Panc1 (cell line): ENCODE measurements around the gene ZNF775. TPM values are rescaled to one million over a fixed set of nuclear protein-coding genes. Genes with fewer than 3 reads are reported as not detected.

Experiments used
- ATAC-seq: fragments of 200-7000 bp; cut with Tn5 transposase; 2 replicates; pipeline ENCODE4 v1.9.1; 2020; ENCODE audit warnings: mild to moderate bottlenecking, moderate library complexity
- BruUV-seq: library from RNA; stranded (reverse); fragments of 400-500 nt; replicated peaks from 2 replicates; lab custom pipeline; 2021; lab: Mats Ljungman, UMichigan
- CTCF ChIA-PET: fragments of 300-600 bp; sonication (Branson Sonifier 250); formaldehyde crosslinking; loops from one replicate; lab custom pipeline; 2022; ENCODE audit warnings: antibody characterized with exemption; lab: Charles Lee
- POLR2A ChIA-PET: fragments of 300-600 bp; sonication (Branson Sonifier 250); formaldehyde crosslinking; loops from one replicate; lab custom pipeline; 2022; ENCODE audit warnings: antibody characterized with exemption; lab: Charles Lee
- DNase-seq: peaks from one replicate; pipeline ENCODE4 v3.0.0-alpha.2; 2010; ENCODE audit warnings: low read depth, low spot score
- H3K27ac ChIP-seq: 2 replicates; pipeline ENCODE4 v1.5.1; 2011; ENCODE audit warnings: mild to moderate bottlenecking, low read length, inconsistent platforms
- H3K27me3 ChIP-seq: fragments of 200-500 bp; sonication (Bioruptor generic); 2 replicates; pipeline ENCODE4 v1.6.0; 2014; ENCODE audit warnings: low read length, inconsistent platforms; ENCODE audit not compliant: control insufficient read depth, insufficient read depth
- H3K36me3 ChIP-seq: fragments of 200-500 bp; sonication (Bioruptor generic); 2 replicates; pipeline ENCODE4 v1.5.1; 2014; ENCODE audit warnings: inconsistent platforms, mild to moderate bottlenecking, low read length, moderate library complexity; ENCODE audit not compliant: control insufficient read depth, insufficient read depth
- H3K4me1 ChIP-seq: 2 replicates; pipeline ENCODE4 v1.5.1; 2011; ENCODE audit warnings: inconsistent platforms, mild to moderate bottlenecking, low read length, moderate library complexity; ENCODE audit not compliant: control insufficient read depth, insufficient read depth
- H3K4me3 ChIP-seq, 2 experiments: 2 replicates each; pipeline ENCODE4 v1.5.1; 2011 to 2012; ENCODE audit warnings: low read depth in 2 of 2, low read length in 2 of 2, mild to moderate bottlenecking in 2 of 2, inconsistent platforms in 1 of 2, moderate library complexity in 1 of 2
- H3K9me3 ChIP-seq: fragments of 200-500 bp; sonication (Bioruptor generic); 2 replicates; pipeline ENCODE4 v1.5.1; 2014; ENCODE audit warnings: low read depth, mild to moderate bottlenecking, inconsistent platforms, low read length, moderate library complexity; ENCODE audit not compliant: control insufficient read depth, insufficient read depth
- POLR2AphosphoS5 ChIP-seq: IDR thresholded peaks from 2 replicates; pipeline ENCODE4 v1.6.1; 2012; ENCODE audit warnings: mild to moderate bottlenecking, low read depth, low read length, moderate library complexity
- SIN3A ChIP-seq: IDR thresholded peaks from 2 replicates; pipeline ENCODE4 v1.6.1; 2012; ENCODE audit warnings: low read depth, mild to moderate bottlenecking, low read length, moderate library complexity, borderline replicate concordance; ENCODE audit not compliant: insufficient read depth
- TCF7L2 ChIP-seq: IDR thresholded peaks from 2 replicates; pipeline ENCODE4 v1.6.1; 2011; ENCODE audit warnings: mild to moderate bottlenecking, low read depth, low read length, inconsistent platforms
- in situ Hi-C: cut with HindIII; loops from 2 replicates; pipeline ENCODE4 v1.10.0; 2016; ENCODE audit warnings: low sequenced_read_pairs, low pct_unique_long_range_greater_than_20kb
- intact Hi-C: fragments of 100-400 bp; cut with micrococcal nuclease; formaldehyde crosslinking; loops from one replicate; pipeline ENCODE4 v1.10.0; 2022; ENCODE audit not compliant: unreplicated experiment
- total RNA-seq: library from RNA; stranded (reverse); gene quantifications from one replicate; pipeline ENCODE4 v1.2.1, GENCODE V29; 2021; ENCODE audit not compliant: unreplicated experiment
- TF ChIP-seq, protein P1 (sequence below), 2 experiments: IDR thresholded peaks; 2 replicates each; pipeline ENCODE4 v1.6.1; 2011 to 2012; ENCODE audit warnings: low read depth in 2 of 2, control low read depth in 1 of 2, low read length in 1 of 2, mild to moderate bottlenecking in 1 of 2, moderate library complexity in 1 of 2; ENCODE audit not compliant: insufficient read depth in 1 of 2
- TF ChIP-seq, protein P2 (sequence below): fragments of 450-650 bp; IDR thresholded peaks from 2 replicates; pipeline ENCODE4 v1.5.1; 2017; ENCODE audit warnings: mild to moderate bottlenecking

Gene ZNF775
- total RNA-seq, 1 experiment from 2014 or later = 14.7 TPM

DNA sequence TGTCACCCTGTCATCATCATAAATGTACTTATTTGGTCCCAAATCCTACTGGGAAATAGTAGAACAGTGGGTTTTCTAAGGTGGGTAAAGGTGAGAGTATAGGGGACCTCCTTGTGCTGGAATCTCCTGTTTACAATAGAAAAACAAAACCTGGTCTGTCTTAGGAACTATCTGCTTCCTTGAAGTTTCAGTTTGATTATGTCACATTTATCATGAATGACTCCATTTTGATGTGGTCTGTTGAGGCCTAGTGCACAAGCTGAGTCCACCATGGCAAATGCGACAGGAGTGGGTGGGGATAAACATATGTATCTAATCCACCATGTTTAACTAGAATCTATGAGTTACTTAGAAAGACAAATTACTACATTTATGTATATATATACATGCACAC, 23.5 kb upstream of the ZNF775 start:
- Histone ChIP-seq H3K27ac (peak overlapping the region; percentile 40), H3K27me3 (no peaks in the 10 kb centered on the region), H3K36me3 (no peaks in the 10 kb centered on the region), H3K9me3 (no peaks in the 10 kb centered on the region), H3K4me1 (peaks cover 30% of the 10 kb centered on the region), H3K4me3 (no peak overlapping the region)
- ChIA-PET POLR2A (interaction anchor here (0.6 to 1.0 kb wide), 3 partner anchors 22 to 550 kb away, joined by 3 to 14 read pairs (median 5); no protein-coding TSS in a partner anchor), CTCF (interaction anchor here (0.5 to 1.4 kb wide), 6 partner anchors 9 to 568 kb away, joined by 3 to 7 read pairs (median 6); no protein-coding TSS in a partner anchor)
- no peak for TF ChIP-seq TCF7L2
- TF ChIP-seq, protein P1, sequence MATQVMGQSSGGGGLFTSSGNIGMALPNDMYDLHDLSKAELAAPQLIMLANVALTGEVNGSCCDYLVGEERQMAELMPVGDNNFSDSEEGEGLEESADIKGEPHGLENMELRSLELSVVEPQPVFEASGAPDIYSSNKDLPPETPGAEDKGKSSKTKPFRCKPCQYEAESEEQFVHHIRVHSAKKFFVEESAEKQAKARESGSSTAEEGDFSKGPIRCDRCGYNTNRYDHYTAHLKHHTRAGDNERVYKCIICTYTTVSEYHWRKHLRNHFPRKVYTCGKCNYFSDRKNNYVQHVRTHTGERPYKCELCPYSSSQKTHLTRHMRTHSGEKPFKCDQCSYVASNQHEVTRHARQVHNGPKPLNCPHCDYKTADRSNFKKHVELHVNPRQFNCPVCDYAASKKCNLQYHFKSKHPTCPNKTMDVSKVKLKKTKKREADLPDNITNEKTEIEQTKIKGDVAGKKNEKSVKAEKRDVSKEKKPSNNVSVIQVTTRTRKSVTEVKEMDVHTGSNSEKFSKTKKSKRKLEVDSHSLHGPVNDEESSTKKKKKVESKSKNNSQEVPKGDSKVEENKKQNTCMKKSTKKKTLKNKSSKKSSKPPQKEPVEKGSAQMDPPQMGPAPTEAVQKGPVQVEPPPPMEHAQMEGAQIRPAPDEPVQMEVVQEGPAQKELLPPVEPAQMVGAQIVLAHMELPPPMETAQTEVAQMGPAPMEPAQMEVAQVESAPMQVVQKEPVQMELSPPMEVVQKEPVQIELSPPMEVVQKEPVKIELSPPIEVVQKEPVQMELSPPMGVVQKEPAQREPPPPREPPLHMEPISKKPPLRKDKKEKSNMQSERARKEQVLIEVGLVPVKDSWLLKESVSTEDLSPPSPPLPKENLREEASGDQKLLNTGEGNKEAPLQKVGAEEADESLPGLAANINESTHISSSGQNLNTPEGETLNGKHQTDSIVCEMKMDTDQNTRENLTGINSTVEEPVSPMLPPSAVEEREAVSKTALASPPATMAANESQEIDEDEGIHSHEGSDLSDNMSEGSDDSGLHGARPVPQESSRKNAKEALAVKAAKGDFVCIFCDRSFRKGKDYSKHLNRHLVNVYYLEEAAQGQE (IDR thresholded peaks at IDR 0.05; ENCODE audit: insufficient read depth in 1 of 2, low read depth in 2 of 2, low read length in 1 of 2) = no peak
- TF ChIP-seq POLR2AphosphoS5 = no peak
- no peak for TF ChIP-seq SIN3A
- TF ChIP-seq, protein P2, sequence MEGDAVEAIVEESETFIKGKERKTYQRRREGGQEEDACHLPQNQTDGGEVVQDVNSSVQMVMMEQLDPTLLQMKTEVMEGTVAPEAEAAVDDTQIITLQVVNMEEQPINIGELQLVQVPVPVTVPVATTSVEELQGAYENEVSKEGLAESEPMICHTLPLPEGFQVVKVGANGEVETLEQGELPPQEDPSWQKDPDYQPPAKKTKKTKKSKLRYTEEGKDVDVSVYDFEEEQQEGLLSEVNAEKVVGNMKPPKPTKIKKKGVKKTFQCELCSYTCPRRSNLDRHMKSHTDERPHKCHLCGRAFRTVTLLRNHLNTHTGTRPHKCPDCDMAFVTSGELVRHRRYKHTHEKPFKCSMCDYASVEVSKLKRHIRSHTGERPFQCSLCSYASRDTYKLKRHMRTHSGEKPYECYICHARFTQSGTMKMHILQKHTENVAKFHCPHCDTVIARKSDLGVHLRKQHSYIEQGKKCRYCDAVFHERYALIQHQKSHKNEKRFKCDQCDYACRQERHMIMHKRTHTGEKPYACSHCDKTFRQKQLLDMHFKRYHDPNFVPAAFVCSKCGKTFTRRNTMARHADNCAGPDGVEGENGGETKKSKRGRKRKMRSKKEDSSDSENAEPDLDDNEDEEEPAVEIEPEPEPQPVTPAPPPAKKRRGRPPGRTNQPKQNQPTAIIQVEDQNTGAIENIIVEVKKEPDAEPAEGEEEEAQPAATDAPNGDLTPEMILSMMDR = no peak
- ATAC-seq = no peak
- no TSS peak for BruUV-seq
- intact Hi-C loops (loop anchor here (2.0 kb wide), 1 partner anchor 65 kb away; no protein-coding TSS in a partner anchor), in situ Hi-C loops (no loop called here)
- DNase-seq = no peak

GRCh38 chr7:150356265-150356897, 22.7 kb upstream of the ZNF775 start:
- DNase-seq (no peak), ATAC-seq (no peak)
- Histone ChIP-seq H3K27me3 (no peaks in the 10 kb centered on the region), H3K27ac (peak overlapping the region; percentile 57), H3K4me3 (no peak overlapping the region), H3K9me3 (no peaks in the 10 kb centered on the region), H3K36me3 (no peaks in the 10 kb centered on the region), H3K4me1 (peaks cover 30% of the 10 kb centered on the region)
- in situ Hi-C loops = no loop called here
- CTCF ChIA-PET = interaction anchor here (0.6 to 1.4 kb wide), 3 partner anchors 10 to 71 kb away, joined by 3 to 7 read pairs (median 3); no protein-coding TSS in a partner anchor
- POLR2A ChIA-PET = interaction anchor here (0.6 to 0.7 kb wide), 2 partner anchors 10 to 550 kb away, joined by 3 to 6 read pairs; no protein-coding TSS in a partner anchor
- TF ChIP-seq, protein P1 (IDR thresholded peaks at IDR 0.05; ENCODE audit: insufficient read depth in 1 of 2, low read depth in 2 of 2, low read length in 1 of 2) = no peak
- TF ChIP-seq, protein P2 = peak; percentile 87
- intact Hi-C loops = loop anchor here (2.0 kb wide), 1 partner anchor 64 kb away; no protein-coding TSS in a partner anchor
- no TSS peak for BruUV-seq
